MM.1S (cell line): ENCODE measurements around the gene PACRG.

Experiments
- DNase-seq: peaks from one replicate; pipeline ENCODE4 v3.0.0-alpha.2; 2015
- H2AFZ ChIP-seq: fragments of 300-600 bp; sonication (generic); 2 replicates; pipeline ENCODE4 v1.6.0; 2016; ENCODE audit warnings: antibody characterized with exemption, low read length
- H3F3A ChIP-seq: fragments of 300-600 bp; sonication (generic); 2 replicates; pipeline ENCODE4 v1.6.1; 2016; ENCODE audit warnings: mild to moderate bottlenecking, antibody characterized with exemption, low read length, moderate library complexity, mixed read lengths; ENCODE audit not compliant: insufficient read depth
- H3K27ac ChIP-seq: fragments of 300-600 bp; sonication (generic); 2 replicates; pipeline ENCODE4 v1.5.1; 2016; ENCODE audit warnings: mild to moderate bottlenecking, low read length
- H3K27me3 ChIP-seq: fragments of 300-600 bp; sonication (generic); replicated peaks from 2 replicates; pipeline ENCODE4 v1.6.0; 2016; ENCODE audit warnings: low read length; ENCODE audit not compliant: insufficient read depth
- H3K36me3 ChIP-seq: fragments of 300-600 bp; sonication (generic); replicated peaks from 2 replicates; pipeline ENCODE4 v1.6.1; 2016; ENCODE audit warnings: mild to moderate bottlenecking, low read length, mixed read lengths; ENCODE audit not compliant: insufficient read depth
- H3K4me1 ChIP-seq: fragments of 300-600 bp; sonication (generic); 2 replicates; pipeline ENCODE4 v1.6.1; 2016; ENCODE audit warnings: low read length, mixed read lengths
- H3K4me2 ChIP-seq: fragments of 300-600 bp; sonication (generic); 2 replicates; pipeline ENCODE4 v1.6.0; 2016; ENCODE audit warnings: low read depth, low read length
- H3K4me3 ChIP-seq: fragments of 300-600 bp; sonication (generic); 2 replicates; pipeline ENCODE4 v1.5.1; 2016; ENCODE audit warnings: low read length, mixed read lengths
- H3K79me2 ChIP-seq: fragments of 300-600 bp; sonication (generic); 2 replicates; pipeline ENCODE4 v1.6.1; 2016; ENCODE audit warnings: mixed run types, low read length, mixed read lengths
- H3K9ac ChIP-seq: fragments of 300-600 bp; sonication (generic); 2 replicates; pipeline ENCODE4 v1.6.1; 2016; ENCODE audit warnings: low read length, mixed read lengths
- H3K9me2 ChIP-seq: fragments of 300-600 bp; sonication (generic); replicated peaks from 2 replicates; pipeline ENCODE4 v1.6.1; 2016; ENCODE audit warnings: mild to moderate bottlenecking, low read length, mixed read lengths; ENCODE audit not compliant: insufficient read depth
- H3K9me3 ChIP-seq: fragments of 300-600 bp; sonication (generic); replicated peaks from 2 replicates; pipeline ENCODE4 v1.6.1; 2016; ENCODE audit warnings: mild to moderate bottlenecking, low read length, mixed read lengths; ENCODE audit not compliant: insufficient read depth
- H4K20me1 ChIP-seq: fragments of 300-600 bp; sonication (generic); 2 replicates; pipeline ENCODE4 v1.6.1; 2016; ENCODE audit warnings: mild to moderate bottlenecking, low read length, moderate library complexity, mixed read lengths; ENCODE audit not compliant: insufficient read depth
- CTCF ChIP-seq: fragments of 300-600 bp; sonication (generic); IDR thresholded peaks from 2 replicates; pipeline ENCODE4 v1.5.1; 2016; ENCODE audit warnings: antibody characterized with exemption, low read length, mixed read lengths
- EZH2 ChIP-seq: fragments of 300-600 bp; sonication (generic); optimal IDR thresholded peaks from 2 replicates; pipeline ENCODE3; 2017; ENCODE audit warnings: low read depth, mild to moderate bottlenecking, antibody characterized with exemption, low read length, mixed read lengths
- EZH2phosphoT487 ChIP-seq: fragments of 300-600 bp; sonication (generic); IDR thresholded peaks from 2 replicates; pipeline ENCODE4 v1.6.1; 2018; ENCODE audit warnings: antibody characterized with exemption, low read length

The PACRG gene

GRCh38 chr6:163331245-163331644 is 603.5 kb downstream of the PACRG start:
- TF ChIP-seq CTCF (no peak), EZH2 (no peak), EZH2phosphoT487 (no peak)
- H2AFZ ChIP-seq = no peak overlapping the region
- H3F3A ChIP-seq = no peaks in the 10 kb centered on the region
- H3K27me3 ChIP-seq = no peaks in the 10 kb centered on the region
- no peak overlapping the region for H3K27ac ChIP-seq
- H4K20me1 ChIP-seq = no peaks in the 10 kb centered on the region
- no peak overlapping the region for H3K4me2 ChIP-seq
- no peaks in the 10 kb centered on the region for H3K79me2 ChIP-seq
- no peak overlapping the region for H3K9ac ChIP-seq
- no peaks in the 10 kb centered on the region for H3K36me3 ChIP-seq
- no peak for DNase-seq
- no peaks in the 10 kb centered on the region for H3K9me2 ChIP-seq
- H3K9me3 ChIP-seq = no peaks in the 10 kb centered on the region
- H3K4me3 ChIP-seq = no peak overlapping the region
- no peaks in the 10 kb centered on the region for H3K4me1 ChIP-seq

GRCh38 chr6:163332575-163332974 is 604.8 kb downstream of the PACRG start:
- DNase-seq = no peak
- H3K4me1 ChIP-seq = no peaks in the 10 kb centered on the region
- H3K79me2 ChIP-seq = no peaks in the 10 kb centered on the region
- no peaks in the 10 kb centered on the region for H3K9me2 ChIP-seq
- no peak overlapping the region for H3K4me3 ChIP-seq
- no peak overlapping the region for H3K27ac ChIP-seq
- no peaks in the 10 kb centered on the region for H3K9me3 ChIP-seq
- H3K27me3 ChIP-seq = no peaks in the 10 kb centered on the region
- no peak overlapping the region for H2AFZ ChIP-seq
- no peaks in the 10 kb centered on the region for H4K20me1 ChIP-seq
- H3K9ac ChIP-seq = no peak overlapping the region
- H3K4me2 ChIP-seq = no peak overlapping the region
- no peak for TF ChIP-seq EZH2
- TF ChIP-seq EZH2phosphoT487 = no peak
- TF ChIP-seq CTCF = no peak
- H3F3A ChIP-seq = no peaks in the 10 kb centered on the region
- H3K36me3 ChIP-seq = no peaks in the 10 kb centered on the region

GRCh38 chr6:163333038-163333437 is 605.3 kb downstream of the PACRG start:
- no peaks in the 10 kb centered on the region for H3K79me2 ChIP-seq
- H3K27me3 ChIP-seq = no peaks in the 10 kb centered on the region
- no peak overlapping the region for H2AFZ ChIP-seq
- H3K9me2 ChIP-seq = no peaks in the 10 kb centered on the region
- H3F3A ChIP-seq = no peaks in the 10 kb centered on the region
- TF ChIP-seq EZH2phosphoT487 (no peak), CTCF (no peak), EZH2 (no peak)
- H4K20me1 ChIP-seq = no peaks in the 10 kb centered on the region
- no peaks in the 10 kb centered on the region for H3K4me1 ChIP-seq
- no peak overlapping the region for H3K4me2 ChIP-seq
- H3K4me3 ChIP-seq = no peak overlapping the region
- no peak overlapping the region for H3K9ac ChIP-seq
- DNase-seq = no peak
- no peaks in the 10 kb centered on the region for H3K36me3 ChIP-seq
- no peaks in the 10 kb centered on the region for H3K9me3 ChIP-seq
- H3K27ac ChIP-seq = no peak overlapping the region
